Liver (tissue), 9 donors: Measurements from ENCODE around the gene RNF149. TPM values are rescaled to one million over a fixed set of nuclear protein-coding genes. Genes with fewer than 3 reads are reported as not detected.

ENCODE experiments used
- DNase-seq: peaks from one replicate; pipeline ENCODE4 v3.0.0-alpha.2; 2017; ENCODE audit warnings: low spot score
- H3K27ac ChIP-seq, 2 donors: one replicate each; pipeline ENCODE4 v1.7.0; 2013; ENCODE audit warnings: inconsistent platforms in 2 of 2, low read length in 2 of 2, control low read depth in 1 of 2, low read depth in 1 of 2, mild to moderate bottlenecking in 1 of 2
- H3K27me3 ChIP-seq, 4 donors: one replicate each; pipeline versions ENCODE4 v1.6.1 to v1.7.0; 2013; ENCODE audit warnings: low read length in 3 of 4, inconsistent platforms in 1 of 4, mild to moderate bottlenecking in 1 of 4, moderate library complexity in 1 of 4; ENCODE audit not compliant: control insufficient read depth in 4 of 4, insufficient read depth in 4 of 4
- H3K36me3 ChIP-seq, 4 donors: one replicate each; pipeline versions ENCODE4 v1.6.1 to v1.7.0; 2013; ENCODE audit warnings: low read length in 3 of 4, mild to moderate bottlenecking in 3 of 4, low read depth in 1 of 4, moderate library complexity in 1 of 4; ENCODE audit not compliant: control insufficient read depth in 4 of 4, insufficient read depth in 3 of 4
- H3K4me1 ChIP-seq, 4 donors: one replicate each; pipeline versions ENCODE4 v1.6.1 to v1.7.0; 2013; ENCODE audit warnings: low read length in 3 of 4, mild to moderate bottlenecking in 3 of 4, moderate library complexity in 1 of 4; ENCODE audit not compliant: control insufficient read depth in 4 of 4, insufficient read depth in 4 of 4
- H3K4me3 ChIP-seq, 3 donors: one replicate each; pipeline versions ENCODE4 v1.6.1 to v1.7.0; 2013; ENCODE audit warnings: low read length in 3 of 3, control low read depth in 1 of 3, low read depth in 1 of 3, mild to moderate bottlenecking in 1 of 3
- H3K9ac ChIP-seq, 2 donors: one replicate each; pipeline ENCODE4 v1.7.0; 2013; ENCODE audit warnings: low read length in 2 of 2, mild to moderate bottlenecking in 2 of 2, moderate library complexity in 2 of 2, control low read depth in 1 of 2, low read depth in 1 of 2
- H3K9me3 ChIP-seq, 4 donors: one replicate each; pipeline versions ENCODE4 v1.6.1 to v1.7.0; 2013; ENCODE audit warnings: low read length in 3 of 4; ENCODE audit not compliant: control insufficient read depth in 4 of 4
- ATF3 ChIP-seq: IDR thresholded peaks from 2 replicates; pipeline ENCODE4 v1.6.1; 2016; ENCODE audit warnings: antibody characterized with exemption
- CTCF ChIP-seq: fragments of 150-350 bp; IDR thresholded peaks from 2 replicates; pipeline ENCODE4 v1.5.1; 2017; ENCODE audit warnings: improper control_type of control experiment, low read depth, low read length; ENCODE audit not compliant: missing input control
- EGR1 ChIP-seq, 2 donors: IDR thresholded peaks; 2 replicates each; pipeline ENCODE4 v1.6.1; 2016 to 2018; ENCODE audit warnings: antibody characterized with exemption in 2 of 2, low read depth in 2 of 2
- FOXA1 ChIP-seq: IDR thresholded peaks from 2 replicates; pipeline ENCODE4 v1.6.1; 2016; ENCODE audit warnings: antibody characterized with exemption
- GABPA ChIP-seq, 2 donors: IDR thresholded peaks in 1 of 2; conservative IDR thresholded peaks in 1 of 2; 2 replicates each; pipeline ENCODE4 v1.6.1; 2016; ENCODE audit warnings: antibody characterized with exemption in 2 of 2, mild to moderate bottlenecking in 1 of 2, moderate library complexity in 1 of 2
- HNF4A ChIP-seq, 2 donors: conservative IDR thresholded peaks; 2 replicates each; pipeline ENCODE4 v1.6.1; 2016; ENCODE audit warnings: antibody characterized with exemption in 2 of 2, mild to moderate bottlenecking in 2 of 2
- HNF4G ChIP-seq: IDR thresholded peaks from 2 replicates; pipeline ENCODE4 v1.6.1; 2016; ENCODE audit warnings: antibody characterized with exemption
- JUND ChIP-seq, 2 donors: IDR thresholded peaks; 2 replicates each; pipeline ENCODE4 v1.6.1; 2016; ENCODE audit warnings: antibody characterized with exemption in 2 of 2
- MAX ChIP-seq: IDR thresholded peaks from 2 replicates; pipeline ENCODE4 v1.6.1; 2016; ENCODE audit warnings: antibody characterized with exemption
- NR2F2 ChIP-seq: IDR thresholded peaks from 2 replicates; pipeline ENCODE4 v1.6.1; 2016; ENCODE audit warnings: antibody characterized with exemption
- RAD21 ChIP-seq, 2 donors: IDR thresholded peaks; 2 replicates each; pipeline ENCODE4 v1.6.1; 2016; ENCODE audit warnings: antibody characterized with exemption in 2 of 2, mild to moderate bottlenecking in 2 of 2
- RXRA ChIP-seq, 2 donors: IDR thresholded peaks; 2 replicates each; pipeline ENCODE4 v1.6.1; 2017 to 2018; ENCODE audit warnings: antibody characterized with exemption in 2 of 2, mild to moderate bottlenecking in 1 of 2
- SP1 ChIP-seq: IDR thresholded peaks from 2 replicates; pipeline ENCODE4 v1.6.1; 2018; ENCODE audit warnings: antibody characterized with exemption, mild to moderate bottlenecking
- ZBTB33 ChIP-seq: IDR thresholded peaks from 2 replicates; pipeline ENCODE4 v1.6.1; 2016; ENCODE audit warnings: antibody characterized with exemption
- WGBS: extraction: QIAGEN DNeasy Blood & Tissue Kit; methylation state at CpG from one replicate; pipeline ENCODE4 v1.1.7; 2013; 5-methylcytosine and 5-hydroxymethylcytosine counted together
- polyA plus RNA-seq, 2 donors: library from polyadenylated mRNA; stranded (reverse) in 1 of 2; unstranded in 1 of 2; fragments of 200-250 nt in 1 of 2; fragments of >200 nt in 1 of 2; fragmentation: Nextera tagmentation in 1 of 2; extraction: Ambion mirVana in 1 of 2; gene quantifications; one replicate each; pipeline versions ENCODE4 v1.2.1 to v1.2.3, GENCODE V29; 2013 to 2015
- total RNA-seq, 2 donors: library from RNA; depleted of rRNA; stranded (reverse); fragments of >200 nt; gene quantifications; one replicate each; pipeline ENCODE4 v1.2.3, GENCODE V29; 2014
- donor health status: healthy.
- donor health status: healthy.
- donor health status: healthy.
- donor health status: healthy.
- donor health status: healthy.

RNF149 gene
- total and polyA plus RNA-seq, 4 donors: 14.1 to 54.7 (median 29.1) TPM

GRCh38 chr2:101293544-101293943 is 15.0 kb downstream of the RNF149 start:
- H3K27ac ChIP-seq: no peak overlapping the region
- no peak for DNase-seq
- H3K27me3 ChIP-seq: no peaks in the 10 kb centered on the region
- no peak overlapping the region for H3K4me3 ChIP-seq
- TF ChIP-seq HNF4G (no peak), ATF3 (no peak), CTCF (no peak), RXRA (IDR thresholded peaks at IDR 0.05) (no peak), RAD21 (IDR thresholded peaks at IDR 0.05) (no peak), JUND (IDR thresholded peaks at IDR 0.05) (no peak)
- H3K9ac ChIP-seq: no peak overlapping the region
- peaks cover 0 to 1% (median under 1%) of the 10 kb centered on the region in 4 donors for H3K4me1 ChIP-seq
- no peaks in the 10 kb centered on the region for H3K9me3 ChIP-seq
- peaks cover 2 to 25% (median 12%) of the 10 kb centered on the region in 4 donors for H3K36me3 ChIP-seq
- 94% methylated on average over 2 of the region's 2 CpGs for WGBS

GRCh38 chr2:101291973-101292372 is 16.5 kb downstream of the RNF149 start:
- 98% methylated on average over 3 of the region's 3 CpGs for WGBS
- H3K4me3 ChIP-seq: no peak overlapping the region
- peaks cover 2 to 13% (median 5%) of the 10 kb centered on the region in 4 donors for H3K4me1 ChIP-seq
- TF ChIP-seq CTCF (no peak), SP1 (no peak), ZBTB33 (no peak), NR2F2 (no peak), RAD21 (IDR thresholded peaks at IDR 0.05) (no peak), HNF4G (no peak), GABPA (IDR thresholded peaks at IDR 0.05 in 1 of 2, conservative IDR thresholded peaks at IDR 0.05 in 1 of 2) (no peak), JUND (IDR thresholded peaks at IDR 0.05) (no peak), RXRA (IDR thresholded peaks at IDR 0.05) (no peak), MAX (no peak), ATF3 (no peak), EGR1 (IDR thresholded peaks at IDR 0.05; ENCODE audit: low read depth in 2 of 2) (no peak), HNF4A (conservative IDR thresholded peaks at IDR 0.05) (no peak), FOXA1 (no peak)
- H3K27me3 ChIP-seq: no peaks in the 10 kb centered on the region
- peaks cover 2 to 25% (median 14%) of the 10 kb centered on the region in 4 donors for H3K36me3 ChIP-seq
- no peak overlapping the region for H3K27ac ChIP-seq
- DNase-seq: no peak
- H3K9me3 ChIP-seq: no peaks in the 10 kb centered on the region
- H3K9ac ChIP-seq: no peak overlapping the region
